Sigmoid colon (tissue), 7 donors: ENCODE results near the gene SAMHD1. TPM values are rescaled to one million over a fixed set of nuclear protein-coding genes. Genes with fewer than 3 reads are reported as not detected.

ENCODE experiments used
- DNase-seq: peaks from one replicate; pipeline ENCODE4 v3.0.0-alpha.2; 2019
- H3K27ac ChIP-seq, 4 donors: fragments of 200-600 bp; sonication (generic); one replicate each; pipeline ENCODE4 v1.5.1; 2016 to 2019; ENCODE audit warnings: mild to moderate bottlenecking in 1 of 4
- H3K27me3 ChIP-seq, 3 donors: fragments of 200-600 bp; sonication (generic); one replicate each; pipeline ENCODE4 v1.5.1; 2019; ENCODE audit warnings: mild to moderate bottlenecking in 1 of 3
- H3K36me3 ChIP-seq, 4 donors: fragments of 200-600 bp; sonication (generic); one replicate each; pipeline ENCODE4 v1.5.1; 2016 to 2019
- H3K4me1 ChIP-seq, 4 donors: fragments of 200-600 bp; sonication (generic); one replicate each; pipeline ENCODE4 v1.5.1; 2017 to 2019
- H3K4me3 ChIP-seq, 4 donors: fragments of 200-600 bp; sonication (generic); one replicate each; pipeline ENCODE4 v1.5.1; 2017 to 2019; ENCODE audit warnings: mild to moderate bottlenecking in 2 of 4, moderate library complexity in 1 of 4
- H3K9me3 ChIP-seq, 4 donors: fragments of 200-600 bp in 3 of 4; sonication (generic) in 3 of 4; one replicate each; pipeline versions ENCODE4 v1.5.1 to v1.6.1; 2013 to 2019
- EP300 ChIP-seq, 4 donors: sonication (generic); formaldehyde crosslinking; IDR thresholded peaks; one replicate each; pipeline ENCODE4 v1.6.1; 2017; ENCODE audit warnings: antibody characterized with exemption in 4 of 4
- POLR2A ChIP-seq, 2 donors: fragments of 450-650 bp; IDR thresholded peaks; one replicate each; pipeline ENCODE4 v1.6.1; 2016; ENCODE audit warnings: antibody characterized with exemption in 2 of 2, mild to moderate bottlenecking in 2 of 2, moderate library complexity in 2 of 2
- POLR2AphosphoS5 ChIP-seq, 4 donors: sonication (generic); formaldehyde crosslinking; IDR thresholded peaks; one replicate each; pipeline ENCODE4 v1.6.1; 2017; ENCODE audit warnings: antibody characterized with exemption in 4 of 4
- WGBS, 2 donors: extraction: QIAGEN DNeasy Blood & Tissue Kit; methylation state at CpG; one replicate each; pipeline ENCODE4 v1.1.7; 2013; 5-methylcytosine and 5-hydroxymethylcytosine counted together
- intact Hi-C: fragments of 100-400 bp; cut with DNase I; formaldehyde crosslinking; loops from one replicate; pipeline ENCODE4 v1.15.1; 2023
- polyA plus RNA-seq, 3 donors: library from polyadenylated mRNA; stranded (reverse); fragments of 200-250 nt; gene quantifications; one replicate each; pipeline ENCODE4 v1.2.3, GENCODE V29; 2013
- total RNA-seq, 4 donors: library from RNA; depleted of rRNA; stranded (reverse); fragments of >200 nt; gene quantifications; one replicate each; pipeline ENCODE4 v1.1.0, GENCODE V29; 2016
- TF ChIP-seq, protein P1 (sequence below), 4 experiments: fragments of 450-650 bp in 3 of 4; fragments of 200-600 bp in 1 of 4; IDR thresholded peaks; one replicate each; pipeline ENCODE4 v1.5.1; 2016 to 2019; ENCODE audit warnings: antibody characterized with exemption in 4 of 4, mild to moderate bottlenecking in 3 of 4, moderate library complexity in 2 of 4
- donor health status: healthy with polysubstance abuse.
- donor health status: Bipolar disorder and iron deficiency.
- donor health status: healthy.

SAMHD1 gene
- total and polyA plus RNA-seq, 7 donors: 27.0 to 179 (median 89.6) TPM

GRCh38 chr20:36992802-36993334 is 41.4 kb upstream of the SAMHD1 start:
- Histone ChIP-seq H3K4me1 (no peaks in the 10 kb centered on the region), H3K4me3 (no peak overlapping the region), H3K9me3 (no peaks in the 10 kb centered on the region), H3K36me3 (no peaks in the 10 kb centered on the region), H3K27me3 (no peaks in the 10 kb centered on the region), H3K27ac (no peak overlapping the region)
- intact Hi-C loops: no loop called here
- no peak for TF ChIP-seq POLR2AphosphoS5 (IDR thresholded peaks at IDR 0.05)
- no peak for TF ChIP-seq POLR2A (IDR thresholded peaks at IDR 0.05)
- TF ChIP-seq, protein P1, sequence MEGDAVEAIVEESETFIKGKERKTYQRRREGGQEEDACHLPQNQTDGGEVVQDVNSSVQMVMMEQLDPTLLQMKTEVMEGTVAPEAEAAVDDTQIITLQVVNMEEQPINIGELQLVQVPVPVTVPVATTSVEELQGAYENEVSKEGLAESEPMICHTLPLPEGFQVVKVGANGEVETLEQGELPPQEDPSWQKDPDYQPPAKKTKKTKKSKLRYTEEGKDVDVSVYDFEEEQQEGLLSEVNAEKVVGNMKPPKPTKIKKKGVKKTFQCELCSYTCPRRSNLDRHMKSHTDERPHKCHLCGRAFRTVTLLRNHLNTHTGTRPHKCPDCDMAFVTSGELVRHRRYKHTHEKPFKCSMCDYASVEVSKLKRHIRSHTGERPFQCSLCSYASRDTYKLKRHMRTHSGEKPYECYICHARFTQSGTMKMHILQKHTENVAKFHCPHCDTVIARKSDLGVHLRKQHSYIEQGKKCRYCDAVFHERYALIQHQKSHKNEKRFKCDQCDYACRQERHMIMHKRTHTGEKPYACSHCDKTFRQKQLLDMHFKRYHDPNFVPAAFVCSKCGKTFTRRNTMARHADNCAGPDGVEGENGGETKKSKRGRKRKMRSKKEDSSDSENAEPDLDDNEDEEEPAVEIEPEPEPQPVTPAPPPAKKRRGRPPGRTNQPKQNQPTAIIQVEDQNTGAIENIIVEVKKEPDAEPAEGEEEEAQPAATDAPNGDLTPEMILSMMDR (IDR thresholded peaks at IDR 0.05): no peak
- no peak for TF ChIP-seq EP300 (IDR thresholded peaks at IDR 0.05)
- WGBS, 2 donors: 96% methylated on average over 4 of the region's 4 CpGs
- DNase-seq: no peak

- Histone ChIP-seq H3K36me3 (no peaks in the 10 kb centered on the region), H3K4me3 (no peak overlapping the region), H3K9me3 (no peaks in the 10 kb centered on the region), H3K27me3 (no peaks in the 10 kb centered on the region), H3K4me1 (no peaks in the 10 kb centered on the region), H3K27ac (no peak overlapping the region)
- intact Hi-C loops: no loop called here
- WGBS, 2 donors: 89 to 94% methylated on average over 3 of the region's 3 CpGs
- no peak for DNase-seq
- TF ChIP-seq EP300 (IDR thresholded peaks at IDR 0.05): no peak
- no peak for TF ChIP-seq POLR2A (IDR thresholded peaks at IDR 0.05)
- TF ChIP-seq, protein P1 (IDR thresholded peaks at IDR 0.05): no peak
- TF ChIP-seq POLR2AphosphoS5 (IDR thresholded peaks at IDR 0.05): no peak
These were observed 40.2 kb upstream of the SAMHD1 start for GRCh38 chr20:36991703-36992102.

GRCh38 chr20:36989797-36990196 is 38.3 kb upstream of the SAMHD1 start:
- intact Hi-C loops: no loop called here
- no peaks in the 10 kb centered on the region for H3K9me3 ChIP-seq
- no peak overlapping the region for H3K27ac ChIP-seq
- no peak overlapping the region for H3K4me3 ChIP-seq
- 77 to 90% methylated on average over 6 of the region's 6 CpGs for WGBS, 2 donors
- no peak for DNase-seq
- H3K4me1 ChIP-seq: no peaks in the 10 kb centered on the region
- H3K27me3 ChIP-seq: no peaks in the 10 kb centered on the region
- H3K36me3 ChIP-seq: no peaks in the 10 kb centered on the region
- no peak for TF ChIP-seq EP300 (IDR thresholded peaks at IDR 0.05)
- no peak for TF ChIP-seq POLR2AphosphoS5 (IDR thresholded peaks at IDR 0.05)
- TF ChIP-seq, protein P1 (IDR thresholded peaks at IDR 0.05): no peak
- TF ChIP-seq POLR2A (IDR thresholded peaks at IDR 0.05): no peak

DNA sequence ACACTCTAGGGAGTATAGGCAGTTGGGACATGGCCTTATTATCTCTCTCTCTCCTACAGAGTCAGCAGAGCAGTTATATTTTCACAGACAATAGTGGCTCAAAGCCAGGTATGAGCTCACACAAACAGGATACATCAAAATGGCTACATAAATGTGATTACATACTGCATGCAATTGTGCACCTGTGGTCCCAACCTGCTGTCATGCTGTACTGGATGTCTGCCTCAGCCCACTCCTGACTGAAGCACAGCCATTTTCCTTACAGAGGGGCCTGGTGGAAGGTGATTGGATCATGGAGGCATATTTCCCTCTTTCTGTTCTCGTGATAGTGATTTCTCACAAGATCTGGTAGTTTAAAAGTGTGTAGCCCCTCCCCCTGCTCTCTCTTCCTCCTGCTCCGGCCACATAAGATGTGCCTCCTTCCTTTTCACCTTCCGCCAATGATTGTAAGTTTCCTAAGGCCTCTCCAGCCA is 37.0 kb upstream of the SAMHD1 start:
- TF ChIP-seq EP300 (IDR thresholded peaks at IDR 0.05) (no peak), POLR2AphosphoS5 (IDR thresholded peaks at IDR 0.05) (no peak), POLR2A (IDR thresholded peaks at IDR 0.05) (no peak)
- TF ChIP-seq, protein P1 (IDR thresholded peaks at IDR 0.05): no peak
- Histone ChIP-seq H3K4me3 (no peak overlapping the region), H3K9me3 (no peaks in the 10 kb centered on the region), H3K27ac (no peak overlapping the region), H3K4me1 (no peaks in the 10 kb centered on the region), H3K27me3 (no peaks in the 10 kb centered on the region), H3K36me3 (no peaks in the 10 kb centered on the region)
- 52 to 82% methylated on average over 3 of the region's 3 CpGs for WGBS, 2 donors
- DNase-seq: no peak
- intact Hi-C loops: no loop called here

DNA sequence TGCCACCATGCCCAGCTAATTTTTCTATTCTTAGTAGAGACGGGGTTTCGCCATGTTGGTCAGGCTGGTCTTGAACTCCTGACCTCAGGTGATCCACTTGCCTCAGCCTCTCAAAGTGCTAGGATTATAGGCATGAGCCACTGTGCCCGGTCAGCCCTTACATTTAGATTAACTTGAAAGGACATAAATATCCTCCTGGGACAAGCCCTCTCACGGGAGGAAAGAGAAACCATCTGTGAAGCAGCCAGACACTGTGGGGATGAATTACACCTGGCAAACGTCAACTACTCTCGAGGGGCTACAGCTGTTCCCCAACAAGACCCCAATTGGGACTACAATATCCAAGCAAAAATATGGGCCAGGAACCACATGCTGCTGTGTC is 32.7 kb upstream of the SAMHD1 start:
- DNase-seq: no peak
- Histone ChIP-seq H3K27ac (no peak overlapping the region), H3K27me3 (no peaks in the 10 kb centered on the region), H3K4me3 (no peak overlapping the region), H3K9me3 (no peaks in the 10 kb centered on the region), H3K36me3 (no peaks in the 10 kb centered on the region), H3K4me1 (no peaks in the 10 kb centered on the region)
- TF ChIP-seq POLR2AphosphoS5 (IDR thresholded peaks at IDR 0.05): no peak
- no peak for TF ChIP-seq POLR2A (IDR thresholded peaks at IDR 0.05)
- TF ChIP-seq, protein P1 (IDR thresholded peaks at IDR 0.05): no peak
- no peak for TF ChIP-seq EP300 (IDR thresholded peaks at IDR 0.05)
- intact Hi-C loops: no loop called here
- 65 to 89% methylated on average over 6 of the region's 6 CpGs for WGBS, 2 donors
